Kidney (tissue), 14 donors: ENCODE results near the gene SORCS2. TPM values are rescaled to one million over a fixed set of nuclear protein-coding genes. Genes with fewer than 3 reads are reported as not detected.

Experiments used
- DNase-seq, 5 donors: peaks; one replicate each; pipeline ENCODE4 v3.0.0-alpha.2; 2013 to 2020
- FAIRE-seq: peaks from 2 replicates; lab custom pipeline; 2012; peaks lifted over from hg19 to GRCh38; lab: Jason Lieb, UNC
- H3K27ac ChIP-seq, 2 donors: one replicate each; pipeline ENCODE4 v1.7.0; 2013; ENCODE audit warnings: low read depth in 2 of 2, low read length in 2 of 2, inconsistent platforms in 1 of 2
- H3K27me3 ChIP-seq: one replicate; pipeline ENCODE4 v1.7.1; 2013; ENCODE audit warnings: low read length, inconsistent platforms; ENCODE audit not compliant: control insufficient read depth, insufficient read depth
- H3K36me3 ChIP-seq, 3 donors: one replicate each; pipeline versions ENCODE4 v1.7.0 to v1.7.1; 2013; ENCODE audit warnings: low read length in 3 of 3, control low read depth in 1 of 3, inconsistent platforms in 1 of 3; ENCODE audit not compliant: insufficient read depth in 3 of 3, control insufficient read depth in 2 of 3
- H3K4me1 ChIP-seq, 3 donors: one replicate each; pipeline versions ENCODE4 v1.7.0 to v1.7.1; 2013; ENCODE audit warnings: low read length in 3 of 3, inconsistent platforms in 1 of 3, low read depth in 1 of 3; ENCODE audit not compliant: control insufficient read depth in 2 of 3, insufficient read depth in 2 of 3
- H3K4me3 ChIP-seq, 3 donors: one replicate each; pipeline versions ENCODE4 v1.7.0 to v1.8.1; 2013; ENCODE audit warnings: low read length in 3 of 3, control low read depth in 1 of 3, inconsistent platforms in 1 of 3
- H3K9ac ChIP-seq, 3 donors: one replicate each; pipeline versions ENCODE4 v1.7.0 to v1.7.1; 2013; ENCODE audit warnings: low read length in 3 of 3, control low read depth in 1 of 3, inconsistent platforms in 1 of 3
- H3K9me3 ChIP-seq, 3 donors: one replicate each; pipeline versions ENCODE4 v1.7.0 to v1.7.1; 2013; ENCODE audit warnings: low read length in 3 of 3, control low read depth in 1 of 3, inconsistent platforms in 1 of 3; ENCODE audit not compliant: control insufficient read depth in 2 of 3, insufficient read depth in 1 of 3
- intact Hi-C: fragments of 100-400 bp; cut with DNase I; formaldehyde crosslinking; loops from one replicate; pipeline ENCODE4 v1.11.1; 2022
- polyA plus RNA-seq: library from polyadenylated mRNA; stranded (reverse); fragments of 350-450 nt; fragmentation: Illumina TruSeq; extraction: RNeasy Lipid Tissue Mini Kit (QIAGEN cat#74804); gene quantifications from one replicate; pipeline ENCODE4 v1.2.3, GENCODE V29; 2014; ENCODE audit warnings: low read depth, low replicate concordance; ENCODE audit not compliant: insufficient read depth
- total RNA-seq: library from RNA; stranded (reverse); fragmentation: NEBNext Ultra II Directional; extraction: Animal tissue kit (Norgen Biotek cat#: 25700); gene quantifications from one replicate; pipeline ENCODE4 v1.2.1, GENCODE V29; 2021
- TF ChIP-seq, protein P1 (sequence below): IDR thresholded peaks from 3 replicates; pipeline ENCODE4 v1.5.1; 2012; ENCODE audit warnings: mild to moderate bottlenecking, moderate library complexity, borderline replicate concordance; ENCODE audit not compliant: insufficient read depth; ENCODE audit errors: extremely low read depth
- donor health status: control.
- donor health status: control.
- donor health status: control.
- donor health status: control.
- donor health status: control.
- donor health status: DM: yes; HTN: yes; CAD: no.
- donor health status: Normal renal cell carcinoma (clear cell type).

Gene SORCS2
- total and polyA plus RNA-seq, 2 donors from 2014 or later: 6.1 to 9.1 TPM

GRCh38 chr4:7341491-7342222 lies 149.3 kb downstream of the SORCS2 start:
- Histone ChIP-seq H3K27me3 (no peaks in the 10 kb centered on the region), H3K36me3 (no peaks in the 10 kb centered on the region), H3K4me1 (no peaks in the 10 kb centered on the region), H3K9me3 (peaks cover 0 to 2% (median 0%) of the 10 kb centered on the region in 3 donors), H3K27ac (no peak overlapping the region), H3K4me3 (no peak overlapping the region), H3K9ac (no peak overlapping the region)
- TF ChIP-seq, protein P1, sequence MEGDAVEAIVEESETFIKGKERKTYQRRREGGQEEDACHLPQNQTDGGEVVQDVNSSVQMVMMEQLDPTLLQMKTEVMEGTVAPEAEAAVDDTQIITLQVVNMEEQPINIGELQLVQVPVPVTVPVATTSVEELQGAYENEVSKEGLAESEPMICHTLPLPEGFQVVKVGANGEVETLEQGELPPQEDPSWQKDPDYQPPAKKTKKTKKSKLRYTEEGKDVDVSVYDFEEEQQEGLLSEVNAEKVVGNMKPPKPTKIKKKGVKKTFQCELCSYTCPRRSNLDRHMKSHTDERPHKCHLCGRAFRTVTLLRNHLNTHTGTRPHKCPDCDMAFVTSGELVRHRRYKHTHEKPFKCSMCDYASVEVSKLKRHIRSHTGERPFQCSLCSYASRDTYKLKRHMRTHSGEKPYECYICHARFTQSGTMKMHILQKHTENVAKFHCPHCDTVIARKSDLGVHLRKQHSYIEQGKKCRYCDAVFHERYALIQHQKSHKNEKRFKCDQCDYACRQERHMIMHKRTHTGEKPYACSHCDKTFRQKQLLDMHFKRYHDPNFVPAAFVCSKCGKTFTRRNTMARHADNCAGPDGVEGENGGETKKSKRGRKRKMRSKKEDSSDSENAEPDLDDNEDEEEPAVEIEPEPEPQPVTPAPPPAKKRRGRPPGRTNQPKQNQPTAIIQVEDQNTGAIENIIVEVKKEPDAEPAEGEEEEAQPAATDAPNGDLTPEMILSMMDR: no peak
- intact Hi-C loops: no loop called here
- FAIRE-seq (no peak), DNase-seq (no peak)

DNA sequence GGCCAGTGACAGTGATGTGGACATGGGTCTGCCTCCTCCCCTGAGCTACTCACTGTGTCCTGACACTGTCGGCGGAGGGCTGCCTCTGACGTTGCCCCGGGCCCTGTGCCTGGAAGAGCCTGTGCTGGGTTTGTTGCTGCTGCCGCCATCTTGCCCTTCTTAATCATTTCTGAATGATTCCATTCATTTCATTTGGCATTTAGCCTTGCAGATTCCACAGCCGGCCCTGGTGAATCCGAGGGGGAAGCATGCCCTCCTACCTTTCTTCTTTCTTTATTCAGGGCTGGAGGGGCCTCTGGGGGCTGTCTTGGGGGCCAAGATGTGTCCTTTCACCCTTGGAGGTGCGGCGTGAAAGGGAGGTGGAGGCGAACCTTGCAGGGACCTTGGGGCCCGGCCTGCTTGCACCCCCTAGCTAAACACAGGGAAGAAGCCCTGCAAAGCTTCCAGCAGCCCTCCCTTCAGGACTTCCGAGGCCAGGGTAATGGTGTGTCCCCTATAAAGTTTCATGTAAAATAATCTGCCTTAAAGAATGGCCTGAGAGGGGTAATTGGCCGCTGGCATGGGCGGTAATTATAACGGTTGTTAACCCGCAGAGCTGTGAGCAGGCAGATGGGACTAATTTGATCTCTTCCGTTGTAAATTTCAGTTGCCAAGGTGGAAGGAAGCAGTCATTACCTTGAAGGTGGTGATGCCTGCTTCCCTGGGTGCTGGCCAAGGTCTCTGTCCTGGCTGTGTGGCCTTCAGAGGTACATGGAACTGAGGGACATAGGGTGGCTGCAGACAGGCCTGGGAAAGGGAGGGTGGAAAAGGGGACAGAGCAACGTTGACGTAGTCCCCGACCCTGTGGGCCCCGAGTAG lies 150.1 kb downstream of the SORCS2 start:
- Histone ChIP-seq H3K36me3 (no peaks in the 10 kb centered on the region), H3K27me3 (no peaks in the 10 kb centered on the region), H3K4me3 (no peak overlapping the region), H3K9me3 (peaks cover 0 to 8% (median 0%) of the 10 kb centered on the region in 3 donors), H3K27ac (no peak overlapping the region), H3K9ac (no peak overlapping the region), H3K4me1 (no peaks in the 10 kb centered on the region)
- FAIRE-seq (no peak), DNase-seq (peak in 4 of 5 donors; percentile 33 to 93 (median 86))
- TF ChIP-seq, protein P1: no peak
- intact Hi-C loops: no loop called here

DNA sequence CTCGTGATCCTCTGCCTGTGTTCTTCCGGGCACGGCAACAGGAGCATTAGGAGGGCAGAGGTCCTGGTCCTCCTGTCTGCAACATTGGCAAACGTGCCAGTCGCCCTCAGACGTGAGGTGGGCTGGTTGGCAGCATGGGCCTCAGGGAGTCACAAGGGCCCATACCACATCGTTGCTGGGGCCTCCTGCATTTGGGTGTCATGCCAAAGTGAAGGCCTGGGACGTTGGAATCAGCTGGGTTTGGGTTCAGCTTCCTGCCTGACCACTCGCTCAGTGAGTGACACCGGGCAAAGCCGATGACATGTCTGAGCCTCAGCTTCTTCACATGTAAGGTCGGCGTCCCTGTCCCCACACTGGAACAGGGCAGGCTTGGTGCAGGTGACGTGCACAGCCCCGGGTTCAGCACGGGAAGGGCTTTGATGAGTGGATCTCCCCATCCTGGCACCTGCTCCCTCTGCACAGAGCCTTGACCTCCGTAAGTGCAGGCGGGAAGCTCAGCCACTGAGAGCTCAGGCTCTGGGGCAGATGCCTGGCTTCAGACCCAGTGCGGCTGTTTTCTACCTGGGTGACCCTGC lies 150.8 kb downstream of the SORCS2 start:
- H3K9ac ChIP-seq: no peak overlapping the region
- FAIRE-seq (no peak), DNase-seq (peak in 1 of 5 donors; percentile 44)
- H3K4me1 ChIP-seq: no peaks in the 10 kb centered on the region
- peaks cover 0 to 9% (median 0%) of the 10 kb centered on the region in 3 donors for H3K9me3 ChIP-seq
- intact Hi-C loops: no loop called here
- H3K4me3 ChIP-seq: no peak overlapping the region
- H3K27me3 ChIP-seq: no peaks in the 10 kb centered on the region
- TF ChIP-seq, protein P1: no peak
- no peak overlapping the region for H3K27ac ChIP-seq
- H3K36me3 ChIP-seq: no peaks in the 10 kb centered on the region
